SU-DHL-6 (cell line): ENCODE measurements around the gene THAP2.
A peak's percentile ranks its signal among the peaks of the same experiment; 100 is the strongest.

Experiments used
- H2AFZ ChIP-seq: fragments of 200-600 bp; sonication (generic); 2 replicates; pipeline ENCODE4 v1.6.1; 2014; ENCODE audit warnings: low read depth, mild to moderate bottlenecking, moderate library complexity, mixed read lengths, antibody characterized with exemption, low read length; ENCODE audit not compliant: severe bottlenecking
- H3F3A ChIP-seq: fragments of 200-600 bp; shearing (Covaris generic); 2 replicates; pipeline ENCODE4 v1.6.0; 2016; ENCODE audit warnings: antibody characterized with exemption, mild to moderate bottlenecking; ENCODE audit not compliant: insufficient read depth
- H3K27ac ChIP-seq: fragments of 200-600 bp; sonication (generic); 2 replicates; pipeline ENCODE4 v1.5.1; 2016; ENCODE audit warnings: low read depth, mild to moderate bottlenecking, low read length, moderate library complexity, mixed read lengths
- H3K27me3 ChIP-seq: fragments of 200-600 bp; sonication (generic), shearing (Covaris generic); 2 replicates; pipeline ENCODE4 v1.6.0; 2014; ENCODE audit warnings: mild to moderate bottlenecking, low read length
- H3K36me3 ChIP-seq: fragments of 200-600 bp; sonication (generic); 2 replicates; pipeline ENCODE4 v1.6.1; 2014; ENCODE audit warnings: mild to moderate bottlenecking, low read length, mixed read lengths
- H3K4me2 ChIP-seq: fragments of 300-600, 200-600 bp; shearing (Covaris generic), sonication (generic); 2 replicates; pipeline ENCODE4 v1.6.0; 2014; ENCODE audit warnings: low read length, low read depth, mild to moderate bottlenecking; ENCODE audit not compliant: poor library complexity, severe bottlenecking
- H3K4me3 ChIP-seq: fragments of 200-600 bp; sonication (generic); 2 replicates; pipeline ENCODE4 v1.5.1; 2014; ENCODE audit warnings: antibody characterized with exemption, low read length, mild to moderate bottlenecking, mixed read lengths; ENCODE audit not compliant: insufficient read depth, poor library complexity, severe bottlenecking
- H3K79me2 ChIP-seq: fragments of 200-600 bp; sonication (generic); 2 replicates; pipeline ENCODE4 v1.6.1; 2014; ENCODE audit warnings: mild to moderate bottlenecking, low read length, moderate library complexity; ENCODE audit not compliant: insufficient read depth
- H3K9ac ChIP-seq: fragments of 200-600 bp; sonication (generic); 2 replicates; pipeline ENCODE4 v1.7.0; 2014; ENCODE audit warnings: mild to moderate bottlenecking, low read length
- H3K9me2 ChIP-seq: fragments of 200-600 bp; sonication (generic); replicated peaks from 2 replicates; pipeline ENCODE4 v1.6.1; 2014; ENCODE audit warnings: low read length; ENCODE audit not compliant: insufficient read depth
- H3K9me3 ChIP-seq: fragments of 200-600 bp; sonication (generic); 2 replicates; pipeline ENCODE4 v1.6.1; 2014; ENCODE audit warnings: low read length, mixed read lengths; ENCODE audit not compliant: insufficient read depth
- H4K20me1 ChIP-seq: fragments of 200-600 bp; sonication (generic); 2 replicates; pipeline ENCODE4 v1.6.1; 2014; ENCODE audit warnings: low read depth, mild to moderate bottlenecking, antibody characterized with exemption, low read length, moderate library complexity, mixed read lengths
- CTCF ChIP-seq: fragments of 200-600 bp; sonication (generic); IDR thresholded peaks from one replicate; pipeline ENCODE4 v1.5.1; 2017; ENCODE audit warnings: antibody characterized with exemption, mild to moderate bottlenecking, low read length, moderate library complexity; ENCODE audit not compliant: insufficient read depth, poor library complexity, severe bottlenecking
- EZH2phosphoT487 ChIP-seq: fragments of 200-600 bp; sonication (generic), shearing (Covaris generic); conservative IDR thresholded peaks from 2 replicates; pipeline ENCODE4 v1.6.1; 2018; ENCODE audit warnings: mild to moderate bottlenecking, antibody characterized with exemption, low read length, moderate library complexity, mixed read lengths

THAP2 gene

GRCh38 chr12:71653137-71653536, 11.0 kb upstream of the THAP2 start:
- H3K4me3 ChIP-seq = no peak overlapping the region
- no peak overlapping the region for H3K27ac ChIP-seq
- H3F3A ChIP-seq = peaks cover 5% of the 10 kb centered on the region; the same call in 1 of the 2 replicates
- H2AFZ ChIP-seq = no peak overlapping the region
- no peaks in the 10 kb centered on the region for H3K27me3 ChIP-seq
- H3K9ac ChIP-seq = no peak overlapping the region
- TF ChIP-seq CTCF (no peak), EZH2phosphoT487 (no peak)
- H3K9me3 ChIP-seq = no peaks in the 10 kb centered on the region
- no peak overlapping the region for H3K4me2 ChIP-seq
- peaks cover 72% of the 10 kb centered on the region for H3K36me3 ChIP-seq
- H4K20me1 ChIP-seq = no peaks in the 10 kb centered on the region
- no peaks in the 10 kb centered on the region for H3K9me2 ChIP-seq
- H3K79me2 ChIP-seq = peaks cover 75% of the 10 kb centered on the region

- Histone ChIP-seq H3K79me2 (peaks cover 70% of the 10 kb centered on the region), H3K4me3 (no peak overlapping the region), H2AFZ (no peak overlapping the region), H3K4me2 (no peak overlapping the region), H3F3A (peaks cover 5% of the 10 kb centered on the region; the same call in 1 of the 2 replicates), H3K27me3 (no peaks in the 10 kb centered on the region), H3K9ac (no peak overlapping the region), H3K9me3 (no peaks in the 10 kb centered on the region), H4K20me1 (no peaks in the 10 kb centered on the region), H3K36me3 (peaks cover 75% of the 10 kb centered on the region), H3K27ac (no peak overlapping the region), H3K9me2 (no peaks in the 10 kb centered on the region)
- TF ChIP-seq EZH2phosphoT487 (no peak), CTCF (no peak)
These were observed 9.9 kb upstream of the THAP2 start for GRCh38 chr12:71654200-71654599.

- TF ChIP-seq CTCF = no peak
- no peak for TF ChIP-seq EZH2phosphoT487
- Histone ChIP-seq H3K27me3 (no peaks in the 10 kb centered on the region), H3K79me2 (peaks cover 72% of the 10 kb centered on the region), H3K27ac (no peak overlapping the region), H3K9me2 (no peaks in the 10 kb centered on the region), H4K20me1 (no peaks in the 10 kb centered on the region), H2AFZ (no peak overlapping the region), H3K4me3 (no peak overlapping the region), H3K4me2 (peak overlapping the region; percentile 4), H3K36me3 (peaks cover 80% of the 10 kb centered on the region), H3K9ac (no peak overlapping the region), H3K9me3 (no peaks in the 10 kb centered on the region), H3F3A (peaks cover 5% of the 10 kb centered on the region; the same call in 1 of the 2 replicates)
These were observed 8.6 kb upstream of the THAP2 start for GRCh38 chr12:71655495-71655894.
